Esophagus (tissue), 2 donors: Measurements from ENCODE around the gene ATG9A. TPM values are rescaled to one million over a fixed set of nuclear protein-coding genes. Genes with fewer than 3 reads are reported as not detected.

ENCODE experiments used
- H3K27ac ChIP-seq, 2 donors: one replicate each; pipeline ENCODE4 v1.5.1; 2013; ENCODE audit warnings: low read depth in 2 of 2, mild to moderate bottlenecking in 2 of 2, inconsistent platforms in 1 of 2, low read length in 1 of 2, moderate library complexity in 1 of 2
- H3K27me3 ChIP-seq, 2 donors: one replicate each; pipeline ENCODE4 v1.6.1; 2013; ENCODE audit warnings: low read length in 2 of 2, control low read depth in 1 of 2, mild to moderate bottlenecking in 1 of 2; ENCODE audit not compliant: insufficient read depth in 2 of 2, control insufficient read depth in 1 of 2
- H3K36me3 ChIP-seq, 2 donors: one replicate each; pipeline ENCODE4 v1.6.1; 2013; ENCODE audit warnings: low read length in 1 of 2; ENCODE audit not compliant: control insufficient read depth in 2 of 2, insufficient read depth in 2 of 2
- H3K4me1 ChIP-seq, 2 donors: one replicate each; pipeline ENCODE4 v1.6.1; 2013; ENCODE audit warnings: low read length in 1 of 2; ENCODE audit not compliant: control insufficient read depth in 2 of 2, insufficient read depth in 2 of 2
- H3K4me3 ChIP-seq, 2 donors: one replicate each; pipeline ENCODE4 v1.5.1; 2013; ENCODE audit warnings: low read length in 2 of 2, mild to moderate bottlenecking in 2 of 2, low read depth in 1 of 2, moderate library complexity in 1 of 2
- H3K9me3 ChIP-seq, 2 donors: one replicate each; pipeline ENCODE4 v1.6.1; 2013; ENCODE audit warnings: mild to moderate bottlenecking in 2 of 2, low read depth in 1 of 2, low read length in 1 of 2, moderate library complexity in 1 of 2; ENCODE audit not compliant: control insufficient read depth in 2 of 2, insufficient read depth in 1 of 2
- WGBS, 2 donors: extraction: QIAGEN DNeasy Blood & Tissue Kit; methylation state at CpG; one replicate each; pipeline ENCODE4 v1.1.7; 2013; 5-methylcytosine and 5-hydroxymethylcytosine counted together
- polyA plus RNA-seq, 2 donors: library from polyadenylated mRNA; stranded (reverse); fragments of 200-250 nt; gene quantifications; one replicate each; pipeline ENCODE4 v1.2.3, GENCODE V29; 2013
- donor health status: healthy with polysubstance abuse.
- donor health status: Bipolar disorder and iron deficiency.

ATG9A gene
- polyA plus RNA-seq, 2 donors = 20.8 to 28.4 TPM

- 82 to 85% methylated on average over 3 of the region's 3 CpGs for WGBS, 2 donors
- Histone ChIP-seq H3K36me3 (peaks cover 30 to 52% of the 10 kb centered on the region in 2 donors), H3K4me1 (peaks cover 9 to 10% of the 10 kb centered on the region in 2 donors), H3K27ac (no peak overlapping the region), H3K9me3 (no peaks in the 10 kb centered on the region), H3K27me3 (no peaks in the 10 kb centered on the region), H3K4me3 (no peak overlapping the region)
Observed at GRCh38 chr2:219225350-219225749, 4.1 kb downstream of the ATG9A start.

DNA sequence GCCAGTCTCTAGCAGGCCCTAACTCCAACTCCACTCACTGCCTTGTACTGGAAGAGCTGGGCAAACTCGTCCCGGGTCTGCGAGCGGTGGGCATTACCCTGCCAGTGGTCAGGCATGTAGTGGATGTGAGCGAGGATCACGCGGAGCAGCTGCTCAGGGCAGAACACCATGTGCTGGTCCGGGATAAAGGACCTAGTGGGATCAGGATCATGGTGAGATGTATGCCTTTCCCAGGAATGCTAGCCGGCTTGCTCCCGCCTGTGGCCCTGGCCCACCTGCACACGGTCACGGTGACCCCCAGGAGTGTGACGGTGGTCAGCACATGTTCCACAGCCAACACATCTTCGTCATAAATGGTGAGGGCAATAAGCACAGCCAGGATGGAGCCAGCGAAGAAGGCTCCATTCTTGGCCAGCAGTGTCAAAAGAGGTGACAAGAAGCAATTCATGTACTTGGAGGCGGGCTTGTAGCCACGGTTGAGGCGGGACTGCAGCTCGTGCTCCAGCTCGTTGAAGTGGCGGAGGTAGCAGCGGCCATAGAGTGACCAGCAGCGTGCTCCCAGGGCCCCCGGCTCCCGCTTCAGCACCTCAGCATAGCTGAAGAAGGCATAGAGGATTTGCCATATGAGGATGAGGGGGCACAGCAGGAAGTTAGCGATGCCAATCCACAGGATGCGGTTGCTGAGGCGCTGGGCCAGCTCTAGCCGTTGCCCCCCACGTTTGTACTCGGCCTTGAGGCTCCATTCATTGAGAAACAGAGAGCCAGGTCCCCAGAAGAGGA, 5.4 kb downstream of the ATG9A start:
- H3K36me3 ChIP-seq = peaks cover 30 to 61% of the 10 kb centered on the region in 2 donors
- no peak overlapping the region for H3K27ac ChIP-seq
- H3K4me3 ChIP-seq = no peak overlapping the region
- H3K9me3 ChIP-seq = no peaks in the 10 kb centered on the region
- peaks cover 9 to 17% of the 10 kb centered on the region in 2 donors for H3K4me1 ChIP-seq
- 92 to 94% methylated on average over 31 of the region's 31 CpGs for WGBS, 2 donors
- H3K27me3 ChIP-seq = no peaks in the 10 kb centered on the region

- Histone ChIP-seq H3K9me3 (no peaks in the 10 kb centered on the region), H3K4me3 (no peak overlapping the region), H3K4me1 (peaks cover 0 to 11% of the 10 kb centered on the region in 2 donors), H3K27ac (no peak overlapping the region), H3K27me3 (no peaks in the 10 kb centered on the region), H3K36me3 (peaks cover 30 to 61% of the 10 kb centered on the region in 2 donors)
- 94% methylated on average over 16 of the region's 16 CpGs for WGBS, 2 donors
Observed at GRCh38 chr2:219221957-219222518, 7.4 kb downstream of the ATG9A start.

GRCh38 chr2:219220652-219221402, 8.6 kb downstream of the ATG9A start:
- H3K27me3 ChIP-seq = no peaks in the 10 kb centered on the region
- no peaks in the 10 kb centered on the region for H3K9me3 ChIP-seq
- WGBS, 2 donors = 90 to 92% methylated on average over 18 to 19 of the region's 19 CpGs
- H3K27ac ChIP-seq = no peak overlapping the region
- no peak overlapping the region for H3K4me3 ChIP-seq
- H3K36me3 ChIP-seq = peaks cover 27 to 66% of the 10 kb centered on the region in 2 donors
- H3K4me1 ChIP-seq = peaks cover 0 to 11% of the 10 kb centered on the region in 2 donors

- WGBS, 2 donors = 89 to 90% methylated on average over 18 of the region's 18 CpGs
- H3K9me3 ChIP-seq = no peaks in the 10 kb centered on the region
- H3K4me1 ChIP-seq = peaks cover 0 to 11% of the 10 kb centered on the region in 2 donors
- peak overlapping the region; percentile 80 to 81 for H3K27ac ChIP-seq
- peaks cover 26 to 59% of the 10 kb centered on the region in 2 donors for H3K36me3 ChIP-seq
- no peak overlapping the region for H3K4me3 ChIP-seq
- no peaks in the 10 kb centered on the region for H3K27me3 ChIP-seq
Observed at GRCh38 chr2:219219784-219220532, 9.5 kb downstream of the ATG9A start.

DNA sequence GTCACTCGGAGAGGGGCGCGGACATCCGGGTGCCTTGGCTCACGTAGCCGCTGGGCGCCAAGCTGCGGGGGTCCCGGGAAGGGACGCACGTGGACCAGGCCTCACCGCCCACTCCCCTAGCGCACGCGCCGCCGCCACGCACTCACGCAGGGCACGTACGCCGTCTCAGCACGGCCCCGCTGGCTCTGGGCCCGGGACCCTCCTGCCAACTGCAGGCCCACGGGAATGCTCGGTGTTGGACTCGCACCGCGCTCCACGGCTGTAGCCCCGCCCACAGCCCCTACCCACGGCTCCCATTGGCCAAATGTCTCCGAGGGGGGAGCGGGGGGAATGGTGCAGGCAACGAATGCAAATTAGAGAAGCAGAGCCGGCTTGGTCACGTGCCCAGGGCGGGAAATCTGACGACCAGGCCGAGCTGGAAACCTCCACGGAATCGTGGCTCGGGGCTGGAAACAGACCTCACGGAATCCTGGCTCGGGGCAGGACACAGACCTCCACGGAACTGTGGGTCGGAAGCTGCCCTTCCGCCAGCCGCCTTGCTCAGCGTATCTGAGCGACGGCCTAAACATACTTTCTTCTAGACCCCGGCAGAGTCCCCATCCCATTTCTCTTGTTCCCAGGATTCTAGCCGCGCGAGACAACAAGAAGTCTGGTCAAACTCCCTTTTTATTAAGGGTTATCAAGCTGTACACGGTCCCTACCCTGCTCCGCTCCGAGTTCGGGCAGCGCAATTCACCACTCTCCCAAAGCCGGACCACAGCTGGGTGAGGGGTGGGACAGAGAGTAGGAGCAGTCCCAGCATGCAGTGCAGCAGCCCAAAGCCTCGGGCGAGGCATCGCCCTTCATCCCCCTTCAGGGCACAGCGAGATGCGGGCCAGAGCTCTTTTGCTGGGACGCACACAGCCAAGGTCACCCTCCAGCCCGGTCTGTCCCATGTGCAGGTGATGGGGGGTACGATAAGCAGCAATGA, 10.4 kb downstream of the ATG9A start, which contains the start of gene ABCB6:
TSS of gene ABCB6 (minus strand) at position 227 of the 970 bp plus-strand sequence. CDS start 285 bp downstream, outside the sequence.
- Histone ChIP-seq H3K27ac (peak within 1 kb of the TSS; percentile 96 to 97), H3K4me3 (peak within 1 kb of the TSS; percentile 43 to 47), H3K36me3 (peaks cover 18 to 53% of the 10 kb centered on the region in 2 donors), H3K4me1 (peaks cover 0 to 11% of the 10 kb centered on the region in 2 donors), H3K9me3 (no peaks in the 10 kb centered on the region), H3K27me3 (no peaks in the 10 kb centered on the region)
- 10 to 12% methylated on average over 61 to 71 of the region's 71 CpGs for WGBS, 2 donors

DNA sequence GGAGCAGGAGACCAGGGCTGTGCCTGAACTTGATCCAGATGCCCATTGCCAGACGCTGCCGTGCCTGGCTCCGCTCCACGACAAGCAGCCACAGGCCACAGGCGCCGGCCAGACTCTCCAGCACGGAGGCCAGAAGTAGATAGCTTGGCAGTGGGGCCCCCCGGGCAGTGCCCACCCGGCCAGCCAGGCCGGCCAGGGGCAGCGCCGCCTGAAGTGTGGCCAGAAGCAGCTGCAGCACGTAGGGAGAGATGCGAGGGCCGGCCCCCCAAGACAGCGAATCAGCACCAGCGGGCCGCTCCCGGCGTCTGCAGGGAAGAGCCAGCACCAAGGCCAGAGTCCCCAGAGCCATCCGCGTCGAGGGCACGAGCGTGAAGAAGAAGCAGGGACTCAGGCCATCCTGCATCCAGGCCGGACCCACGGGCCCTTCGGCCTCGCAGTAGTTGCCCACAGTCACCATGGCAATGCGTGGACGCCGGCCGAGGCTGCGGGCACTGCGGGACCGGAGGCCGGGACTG, 11.2 kb downstream of the ATG9A start:
- Histone ChIP-seq H3K4me3 (peak overlapping the region; percentile 43 to 47), H3K27ac (peak overlapping the region; percentile 96 to 97), H3K9me3 (no peaks in the 10 kb centered on the region), H3K4me1 (peaks cover 0 to 11% of the 10 kb centered on the region in 2 donors), H3K27me3 (no peaks in the 10 kb centered on the region), H3K36me3 (peaks cover 14 to 51% of the 10 kb centered on the region in 2 donors)
- 0 to 1% methylated on average over 36 to 37 of the region's 37 CpGs for WGBS, 2 donors

DNA sequence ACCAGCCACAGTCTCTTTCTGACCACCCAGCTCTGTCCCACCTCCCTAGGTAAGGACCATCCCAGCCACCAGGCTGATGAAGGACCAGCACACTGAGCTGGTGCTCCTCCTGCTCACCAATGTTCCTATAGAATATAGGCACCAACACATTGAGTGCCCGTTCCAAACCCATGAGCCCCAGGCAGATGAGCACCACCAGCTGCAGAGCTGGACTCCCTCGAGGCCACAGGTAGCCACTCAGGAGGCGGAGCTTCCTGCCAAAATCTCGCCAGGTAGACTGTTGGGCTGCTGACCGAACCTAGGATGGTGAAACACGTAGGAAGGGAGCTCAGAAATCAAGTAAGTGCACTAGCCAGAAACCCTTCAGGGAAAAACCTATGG, 12.9 kb downstream of the ATG9A start:
- Histone ChIP-seq H3K4me3 (no peak overlapping the region), H3K9me3 (no peaks in the 10 kb centered on the region), H3K27ac (no peak overlapping the region), H3K27me3 (no peaks in the 10 kb centered on the region), H3K36me3 (peaks cover 4 to 46% of the 10 kb centered on the region in 2 donors), H3K4me1 (peaks cover 0 to 11% of the 10 kb centered on the region in 2 donors)
- WGBS, 2 donors = 86 to 89% methylated on average over 6 of the region's 6 CpGs
